Memory B cell (primary cell): ENCODE measurements around the gene ACAA1.
A peak's percentile ranks its signal among the peaks of the same experiment; 100 is the strongest.
"Not testable (repeated sequence)": the region's sequence is repeated elsewhere in the genome, so short reads cannot be mapped to it uniquely, and the experiment has no call there.

Source experiments
- ATAC-seq: fragments of 150-1000 bp; cut with Tn5 transposase; 2 replicates; pipeline ENCODE4 v1.10.0; 2021; ENCODE audit warnings: low read depth, mild to moderate bottlenecking, moderate library complexity
- DNase-seq, 2 donors: peaks; one replicate each; pipeline ENCODE4 v3.0.0; 2022; ENCODE audit warnings: low spot score in 2 of 2
- H3K27ac Mint-ChIP-seq: one replicate; pipeline ENCODE4 v1.8.0; 2022; ENCODE audit warnings: mild to moderate bottlenecking, moderate library complexity, mixed read lengths
- H3K27me3 Mint-ChIP-seq: one replicate; pipeline ENCODE4 v1.8.0; 2022; ENCODE audit warnings: mixed read lengths
- H3K36me3 Mint-ChIP-seq: one replicate; pipeline ENCODE4 v1.8.0; 2022; ENCODE audit warnings: mild to moderate bottlenecking, mixed read lengths
- H3K4me1 Mint-ChIP-seq: one replicate; pipeline ENCODE4 v1.8.0; 2022; ENCODE audit warnings: mixed read lengths
- H3K4me3 Mint-ChIP-seq: one replicate; pipeline ENCODE4 v1.8.0; 2022; ENCODE audit warnings: mild to moderate bottlenecking, moderate library complexity, mixed read lengths
- H3K9me3 Mint-ChIP-seq: one replicate; pipeline ENCODE4 v1.8.0; 2022; ENCODE audit warnings: mixed read lengths

ACAA1 gene

DNA sequence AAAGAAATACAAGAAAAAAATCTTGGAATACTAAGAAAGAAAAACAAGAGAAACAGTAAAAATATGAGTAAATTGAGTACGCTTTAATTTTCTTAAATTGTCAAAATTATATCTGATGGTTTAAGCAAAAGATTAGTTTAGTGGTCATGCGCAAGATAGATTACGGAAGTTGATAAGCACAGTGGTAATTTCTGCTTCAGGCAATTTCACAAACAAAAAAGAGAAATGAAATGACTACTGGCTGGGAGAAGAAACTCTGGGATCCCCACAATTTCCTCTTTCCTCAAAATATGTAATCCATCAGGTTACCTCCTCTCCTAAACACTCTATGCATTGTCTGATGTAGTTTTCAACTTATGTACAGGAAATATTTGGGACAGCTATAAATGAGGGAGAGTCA is 10.5 kb upstream of the ACAA1 start:
- peak overlapping the region; percentile 58 for H3K27ac Mint-ChIP-seq
- DNase-seq, result no peak
- H3K27me3 Mint-ChIP-seq, result no peaks in the 10 kb centered on the region
- H3K4me1 Mint-ChIP-seq, result peaks cover 18% of the 10 kb centered on the region
- peaks cover 4% of the 10 kb centered on the region for H3K9me3 Mint-ChIP-seq
- peaks cover 5% of the 10 kb centered on the region for H3K36me3 Mint-ChIP-seq
- no peak for ATAC-seq
- H3K4me3 Mint-ChIP-seq, result no peak overlapping the region

DNA sequence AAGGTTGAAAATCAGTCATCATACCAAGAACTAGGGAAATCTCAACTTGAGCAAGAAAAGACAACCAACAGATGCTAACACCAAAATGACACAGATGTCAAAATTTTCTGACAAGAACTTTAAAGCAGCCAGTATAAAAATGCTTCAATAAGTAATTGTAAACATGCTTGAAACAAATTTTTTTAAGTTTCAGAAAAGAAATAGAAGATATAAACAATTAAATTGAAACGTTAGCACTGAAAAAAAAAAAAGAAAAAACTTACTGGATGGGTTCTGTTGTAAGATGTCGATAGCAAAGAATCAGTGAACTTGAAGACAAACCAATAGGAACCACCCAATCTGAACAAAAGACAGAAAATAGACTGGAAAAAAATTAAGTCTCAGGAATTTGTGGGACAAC is 9.6 kb upstream of the ACAA1 start:
- no peak for DNase-seq
- no peak overlapping the region for H3K4me3 Mint-ChIP-seq
- no peak for ATAC-seq
- H3K27ac Mint-ChIP-seq, result no peak overlapping the region
- peaks cover 11% of the 10 kb centered on the region for H3K36me3 Mint-ChIP-seq
- H3K27me3 Mint-ChIP-seq, result no peaks in the 10 kb centered on the region
- H3K9me3 Mint-ChIP-seq, result peaks cover 4% of the 10 kb centered on the region
- peaks cover 20% of the 10 kb centered on the region for H3K4me1 Mint-ChIP-seq

DNA sequence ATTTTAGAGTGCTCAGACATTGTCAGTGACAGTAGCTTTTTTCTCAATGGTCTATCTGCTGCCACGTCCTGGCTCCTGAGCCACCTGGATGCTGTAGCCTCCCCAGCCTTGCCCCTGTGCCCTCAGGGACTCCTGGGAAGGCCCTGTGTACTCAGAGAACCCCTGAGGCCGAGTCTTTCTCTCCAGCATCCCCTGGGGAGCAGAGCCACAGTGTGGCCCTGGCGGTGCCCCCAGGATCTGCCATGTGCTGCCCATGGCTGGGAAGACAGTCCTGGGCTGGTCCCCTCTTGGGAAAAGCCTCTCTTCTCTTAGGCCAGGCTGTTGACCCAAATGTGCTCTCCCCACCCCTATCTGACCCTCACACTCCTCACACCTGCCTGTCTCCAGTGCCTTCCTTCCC is 6.6 kb upstream of the ACAA1 start:
- Mint-ChIP-seq H3K4me3 (no peak overlapping the region), H3K27ac (no peak overlapping the region), H3K4me1 (peaks cover 35% of the 10 kb centered on the region), H3K36me3 (peaks cover 19% of the 10 kb centered on the region), H3K27me3 (no peaks in the 10 kb centered on the region), H3K9me3 (peaks cover 4% of the 10 kb centered on the region)
- no peak for ATAC-seq
- DNase-seq, result no peak

DNA sequence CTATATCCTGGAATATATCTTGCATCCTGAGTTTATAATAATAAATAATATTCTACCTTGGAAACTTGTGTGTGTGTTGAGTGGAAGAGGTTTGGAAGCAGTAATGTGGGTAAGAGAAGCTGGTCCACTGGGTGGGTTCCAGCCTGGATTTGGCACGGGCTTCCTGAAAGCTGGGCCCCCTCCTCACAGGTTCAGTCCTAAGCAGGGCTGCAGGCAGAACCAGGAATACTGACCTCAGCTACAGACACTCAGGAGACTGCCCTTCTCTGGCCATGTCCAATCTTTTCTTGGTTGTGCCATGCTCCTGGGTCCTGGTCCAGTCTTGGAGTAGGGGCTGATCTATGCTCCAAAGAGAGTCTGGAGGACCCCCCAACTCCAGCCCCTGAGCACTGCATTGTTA is 6.0 kb upstream of the ACAA1 start:
- Mint-ChIP-seq H3K9me3 (peaks cover 4% of the 10 kb centered on the region), H3K4me1 (peaks cover 37% of the 10 kb centered on the region), H3K4me3 (no peak overlapping the region), H3K27ac (no peak overlapping the region), H3K27me3 (no peaks in the 10 kb centered on the region), H3K36me3 (peaks cover 19% of the 10 kb centered on the region)
- ATAC-seq, result no peak
- DNase-seq, result no peak

DNA sequence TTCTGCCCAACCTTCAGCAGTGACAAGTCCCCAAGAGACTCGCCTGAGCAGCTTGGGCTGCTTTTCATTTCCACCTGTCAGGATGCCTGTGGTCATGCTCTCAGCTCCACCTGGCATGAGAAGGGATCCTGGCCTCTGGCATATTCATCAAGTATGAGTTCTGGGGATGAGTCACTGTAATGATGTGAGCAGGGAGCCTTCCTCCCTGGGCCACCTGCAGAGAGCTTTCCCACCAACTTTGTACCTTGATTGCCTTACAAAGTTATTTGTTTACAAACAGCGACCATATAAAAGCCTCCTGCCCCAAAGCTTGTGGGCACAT is 5.0 kb upstream of the ACAA1 start:
- no peak for DNase-seq
- Mint-ChIP-seq H3K27me3 (no peaks in the 10 kb centered on the region), H3K4me3 (no peak overlapping the region), H3K27ac (no peak overlapping the region), H3K4me1 (peaks cover 38% of the 10 kb centered on the region), H3K36me3 (peaks cover 18% of the 10 kb centered on the region), H3K9me3 (peaks cover 4% of the 10 kb centered on the region)
- ATAC-seq, result no peak

DNA sequence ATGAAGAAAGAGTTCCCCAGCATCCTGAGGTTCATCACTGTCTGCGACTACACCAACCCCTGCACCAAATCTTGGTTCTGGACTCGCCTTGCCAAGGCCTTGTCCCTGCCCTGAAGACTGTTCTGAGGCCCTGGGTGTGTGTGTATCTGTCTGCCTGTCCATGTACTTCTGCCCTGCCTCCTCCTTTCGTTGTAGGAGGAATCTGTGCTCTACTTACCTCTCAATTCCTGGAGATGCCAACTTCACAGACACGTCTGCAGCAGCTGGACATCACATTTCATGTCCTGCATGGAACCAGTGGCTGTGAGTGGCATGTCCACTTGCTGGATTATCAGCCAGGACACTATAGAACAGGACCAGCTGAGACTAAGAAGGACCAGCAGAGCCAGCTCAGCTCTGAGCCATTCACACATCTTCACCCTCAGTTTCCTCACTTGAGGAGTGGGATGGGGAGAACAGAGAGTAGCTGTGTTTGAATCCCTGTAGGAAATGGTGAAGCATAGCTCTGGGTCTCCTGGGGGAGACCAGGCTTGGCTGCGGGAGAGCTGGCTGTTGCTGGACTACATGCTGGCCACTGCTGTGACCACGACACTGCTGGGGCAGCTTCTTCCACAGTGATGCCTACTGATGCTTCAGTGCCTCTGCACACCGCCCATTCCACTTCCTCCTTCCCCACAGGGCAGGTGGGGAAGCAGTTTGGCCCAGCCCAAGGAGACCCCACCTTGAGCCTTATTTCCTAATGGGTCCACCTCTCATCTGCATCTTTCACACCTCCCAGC is 4.4 kb upstream of the ACAA1 start:
- Mint-ChIP-seq H3K36me3 (peaks cover 15% of the 10 kb centered on the region), H3K4me3 (no peak overlapping the region), H3K9me3 (peaks cover 3% of the 10 kb centered on the region), H3K4me1 (peaks cover 38% of the 10 kb centered on the region), H3K27ac (no peak overlapping the region), H3K27me3 (no peaks in the 10 kb centered on the region)
- DNase-seq, result no peak
- ATAC-seq, result no peak

DNA sequence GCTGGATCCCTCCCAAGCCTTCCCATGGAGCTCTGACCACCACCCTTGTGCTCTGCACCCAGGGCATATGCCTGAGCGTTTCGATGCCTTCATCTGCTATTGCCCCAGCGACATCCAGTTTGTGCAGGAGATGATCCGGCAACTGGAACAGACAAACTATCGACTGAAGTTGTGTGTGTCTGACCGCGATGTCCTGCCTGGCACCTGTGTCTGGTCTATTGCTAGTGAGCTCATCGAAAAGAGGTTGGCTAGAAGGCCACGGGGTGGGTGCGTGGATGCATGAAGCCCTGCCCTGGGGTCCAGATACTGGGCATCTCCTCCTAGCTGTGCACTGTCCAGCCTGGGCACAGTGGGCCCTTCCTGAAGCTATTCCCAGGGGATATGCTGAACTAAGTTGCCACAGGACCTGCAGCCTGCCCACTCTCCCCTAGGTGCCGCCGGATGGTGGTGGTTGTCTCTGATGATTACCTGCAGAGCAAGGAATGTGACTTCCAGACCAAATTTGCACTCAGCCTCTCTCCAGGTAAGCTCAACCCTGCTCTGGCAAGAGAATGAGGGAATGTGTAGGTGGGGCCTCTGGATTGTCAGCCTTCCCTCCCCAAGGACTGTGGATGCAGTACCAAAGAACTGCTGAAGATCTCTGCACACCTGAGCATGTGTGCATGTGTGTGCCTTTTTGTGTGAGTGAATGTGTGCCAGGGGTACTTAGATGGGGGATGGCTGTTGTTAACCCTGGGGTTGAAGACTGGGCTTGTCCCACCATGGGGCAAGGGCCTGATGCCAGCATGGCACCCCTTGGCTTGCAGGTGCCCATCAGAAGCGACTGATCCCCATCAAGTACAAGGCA is 3.6 kb upstream of the ACAA1 start:
- ATAC-seq, result no peak
- Mint-ChIP-seq H3K36me3 (peaks cover 15% of the 10 kb centered on the region), H3K27me3 (no peaks in the 10 kb centered on the region), H3K4me1 (peaks cover 46% of the 10 kb centered on the region), H3K27ac (no peak overlapping the region), H3K4me3 (peak overlapping the region; percentile 92), H3K9me3 (no peaks in the 10 kb centered on the region)
- no peak for DNase-seq

DNA sequence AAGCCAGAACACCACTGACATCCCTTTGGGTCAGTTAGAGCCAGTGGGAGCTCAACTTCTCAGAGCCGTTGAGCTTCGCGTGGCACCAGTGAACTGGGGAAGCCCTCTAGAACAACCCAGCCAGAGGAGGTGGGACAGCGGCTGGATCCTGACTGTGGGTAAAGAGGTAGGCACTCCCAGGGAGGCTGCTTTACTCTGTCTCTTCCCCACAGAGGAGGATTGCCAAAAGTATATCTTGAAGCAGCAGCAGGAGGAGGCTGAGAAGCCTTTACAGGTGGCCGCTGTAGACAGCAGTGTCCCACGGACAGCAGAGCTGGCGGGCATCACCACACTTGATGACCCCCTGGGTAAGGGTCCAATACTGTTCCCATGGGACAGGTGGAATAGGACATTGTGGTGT is 2.7 kb upstream of the ACAA1 start:
- ATAC-seq, result no peak
- H3K4me3 Mint-ChIP-seq, result peak overlapping the region; percentile 92
- H3K36me3 Mint-ChIP-seq, result peaks cover 15% of the 10 kb centered on the region
- no peak for DNase-seq
- no peaks in the 10 kb centered on the region for H3K9me3 Mint-ChIP-seq
- no peaks in the 10 kb centered on the region for H3K27me3 Mint-ChIP-seq
- H3K27ac Mint-ChIP-seq, result peak overlapping the region; percentile 94
- H3K4me1 Mint-ChIP-seq, result peaks cover 53% of the 10 kb centered on the region

DNA sequence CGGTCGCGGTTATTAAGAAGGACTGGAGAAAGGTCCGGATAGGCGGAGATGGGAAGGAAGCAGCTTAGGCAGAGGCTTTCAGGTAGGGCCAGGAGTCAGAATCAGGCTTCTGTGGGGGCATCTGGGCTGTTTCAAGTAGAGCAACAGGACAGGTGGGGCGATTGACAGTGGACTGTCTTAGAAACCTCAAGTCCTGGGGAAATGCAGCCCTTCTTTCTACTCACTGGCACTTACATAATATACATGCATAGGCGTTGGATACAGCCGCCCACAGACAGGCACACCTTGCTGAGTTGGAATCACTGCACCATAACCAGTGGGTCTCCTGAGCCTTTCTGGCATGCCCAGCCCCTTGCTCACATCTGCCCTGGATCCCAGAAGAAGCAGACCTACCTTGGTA is 2.3 kb upstream of the ACAA1 start:
- Mint-ChIP-seq H3K36me3 (peaks cover 17% of the 10 kb centered on the region), H3K4me3 (peak overlapping the region; percentile 92), H3K27me3 (no peaks in the 10 kb centered on the region), H3K9me3 (no peaks in the 10 kb centered on the region), H3K27ac (peak overlapping the region; percentile 94), H3K4me1 (peaks cover 55% of the 10 kb centered on the region)
- ATAC-seq, result no peak
- DNase-seq, result no peak

DNA sequence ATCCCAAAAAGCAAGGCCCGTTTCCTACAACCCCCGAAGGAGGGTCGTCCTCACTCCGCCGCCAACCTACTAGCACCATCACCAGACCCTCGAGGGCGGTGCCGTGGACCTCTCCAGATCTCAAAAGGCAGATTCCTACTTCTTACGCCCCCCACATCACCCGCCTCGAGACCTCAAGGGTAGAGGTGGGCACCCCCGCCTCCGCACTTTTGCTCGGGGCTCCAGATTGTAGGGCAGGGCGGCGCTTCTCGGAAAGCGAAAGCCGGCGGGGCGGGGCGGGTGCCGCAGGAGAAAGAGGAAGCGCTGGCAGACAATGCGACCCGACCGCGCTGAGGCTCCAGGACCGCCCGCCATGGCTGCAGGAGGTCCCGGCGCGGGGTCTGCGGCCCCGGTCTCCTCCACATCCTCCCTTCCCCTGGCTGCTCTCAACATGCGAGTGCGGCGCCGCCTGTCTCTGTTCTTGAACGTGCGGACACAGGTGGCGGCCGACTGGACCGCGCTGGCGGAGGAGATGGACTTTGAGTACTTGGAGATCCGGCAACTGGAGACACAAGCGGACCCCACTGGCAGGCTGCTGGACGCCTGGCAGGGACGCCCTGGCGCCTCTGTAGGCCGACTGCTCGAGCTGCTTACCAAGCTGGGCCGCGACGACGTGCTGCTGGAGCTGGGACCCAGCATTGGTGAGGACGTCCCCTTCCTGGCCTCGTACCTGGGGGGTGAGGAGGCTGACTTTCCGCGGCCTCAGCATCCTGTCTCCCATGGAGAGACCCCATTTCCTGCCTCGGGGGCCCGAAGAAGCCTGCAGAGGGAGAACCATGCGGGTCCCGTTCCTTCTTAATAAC is 1.6 kb upstream of the ACAA1 start, which contains the start of gene MYD88:
TSS of gene MYD88 (plus strand) at position 313 of the 842 bp plus-strand sequence. CDS start at position 353, 40 bp downstream.
- Mint-ChIP-seq H3K27me3 (no peaks in the 10 kb centered on the region), H3K36me3 (peaks cover 16% of the 10 kb centered on the region), H3K4me3 (peak within 1 kb of the TSS; percentile 92), H3K9me3 (no peaks in the 10 kb centered on the region), H3K4me1 (peaks cover 52% of the 10 kb centered on the region), H3K27ac (peak within 1 kb of the TSS; percentile 94)
- DNase-seq (peak; percentile 79 to 85), ATAC-seq (peak; percentile 66)

DNA sequence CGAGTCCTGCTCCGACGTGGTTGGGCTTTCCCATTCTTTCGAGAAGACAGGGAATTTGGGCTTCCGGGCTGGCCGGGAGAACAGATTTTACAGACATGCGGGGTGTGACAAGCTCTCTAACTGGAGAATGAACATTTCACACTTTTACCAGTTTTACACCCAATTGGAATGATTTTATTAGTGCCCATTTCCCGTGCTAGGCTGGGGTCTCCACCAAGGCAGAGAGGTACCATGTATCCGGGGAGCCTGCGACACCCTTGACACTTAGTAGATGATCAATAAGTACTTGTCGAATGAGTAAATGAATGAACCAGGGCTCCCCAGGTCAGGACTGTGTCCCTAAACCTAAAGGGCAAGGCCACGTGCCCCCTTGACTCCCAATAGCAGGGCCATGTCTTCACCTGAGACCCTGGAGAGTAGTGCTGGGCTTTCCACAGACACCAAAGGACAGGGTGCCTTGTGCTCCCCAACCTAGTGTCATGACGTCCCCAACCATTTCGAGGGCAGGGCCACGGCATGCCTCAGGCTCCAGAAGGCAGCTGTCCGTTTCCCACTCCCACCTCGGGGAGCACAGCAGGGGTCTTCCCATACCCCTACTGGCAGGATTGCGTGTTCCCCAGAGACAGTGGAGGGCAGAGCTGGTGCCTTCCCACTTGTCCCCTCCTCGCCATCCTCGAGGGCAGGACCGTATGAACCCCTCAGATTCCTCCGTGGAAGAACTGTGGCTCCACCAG is 855 bp upstream of the ACAA1 start:
- ATAC-seq, result no peak
- H3K27ac Mint-ChIP-seq, result peak overlapping the region; percentile 94
- peaks cover 17% of the 10 kb centered on the region for H3K36me3 Mint-ChIP-seq
- peak in 1 of 2 donors; percentile 44 for DNase-seq
- H3K27me3 Mint-ChIP-seq, result no peaks in the 10 kb centered on the region
- H3K9me3 Mint-ChIP-seq, result no peaks in the 10 kb centered on the region
- H3K4me1 Mint-ChIP-seq, result peaks cover 55% of the 10 kb centered on the region
- H3K4me3 Mint-ChIP-seq, result peak overlapping the region; percentile 92

DNA sequence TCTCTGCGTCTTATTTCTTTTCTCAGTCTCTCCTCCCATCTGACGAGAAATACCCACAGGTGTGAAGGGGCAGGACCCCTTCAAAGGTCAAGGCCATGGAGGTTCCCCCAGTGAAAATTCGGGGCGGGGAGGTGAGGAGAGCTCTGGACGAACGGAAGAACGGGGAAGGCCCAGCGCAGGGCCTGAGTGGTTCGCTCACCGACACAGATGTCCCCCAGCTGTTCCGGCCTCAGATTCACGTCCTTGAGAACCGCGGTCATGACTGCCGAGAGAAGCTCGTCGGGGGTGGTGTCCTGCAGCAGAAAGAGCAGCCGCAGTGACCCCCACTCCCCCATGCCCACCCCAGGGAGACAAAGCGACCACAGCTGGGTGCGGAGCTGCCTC is 542 bp downstream of the ACAA1 start:
- no peak for ATAC-seq
- Mint-ChIP-seq H3K4me1 (peaks cover 47% of the 10 kb centered on the region), H3K36me3 (peaks cover 11% of the 10 kb centered on the region)

DNA sequence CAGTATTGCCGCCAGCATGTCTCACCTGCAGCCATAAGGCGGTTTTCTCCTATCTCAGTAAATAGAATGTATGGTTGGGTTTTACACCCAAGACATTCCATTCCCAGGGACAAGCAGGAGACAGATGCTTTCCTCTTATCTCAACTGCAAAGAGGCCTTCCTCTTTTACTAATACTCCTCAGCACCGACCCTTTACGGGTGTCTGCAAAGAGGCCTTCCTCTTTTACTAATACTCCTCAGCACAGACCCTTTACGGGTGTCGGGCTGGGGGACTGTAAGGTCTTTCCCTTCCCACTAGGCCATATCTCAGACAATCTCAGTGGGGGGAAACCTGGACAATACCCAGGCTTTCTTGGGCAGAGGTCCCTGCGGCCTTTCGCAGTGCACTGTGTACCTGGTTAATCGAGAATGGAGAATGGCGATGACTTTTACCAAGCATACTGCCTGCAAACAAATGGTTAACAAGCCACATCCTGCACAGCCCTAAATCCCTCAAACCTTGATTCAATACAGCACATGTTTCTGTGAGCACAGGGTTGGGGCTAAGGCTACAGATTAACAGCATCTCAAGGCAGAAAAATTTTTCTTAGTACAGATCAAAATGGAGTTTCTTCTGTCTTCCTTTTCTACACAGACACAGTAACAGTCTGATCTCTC is 1.2 kb downstream of the ACAA1 start:
- not testable (repeated sequence) for DNase-seq, H3K9me3 Mint-ChIP-seq, ATAC-seq, H3K36me3 Mint-ChIP-seq, H3K27me3 Mint-ChIP-seq
- Mint-ChIP-seq H3K4me1 (peaks cover 41% of the 10 kb centered on the region), H3K4me3 (peak overlapping the region; percentile 92), H3K27ac (peak overlapping the region; percentile 72)

More for the DNA sequence above, 542 bp downstream of the ACAA1 start:
- Mint-ChIP-seq H3K9me3 (no peaks in the 10 kb centered on the region), H3K4me3 (peak overlapping the region; percentile 92), H3K27ac (peak overlapping the region; percentile 72), H3K27me3 (no peaks in the 10 kb centered on the region)
- DNase-seq, result no peak
